ENCODE data around the gene UNC5CL. TPM values are rescaled to one million over a fixed set of nuclear protein-coding genes. Genes with fewer than 3 reads are reported as not detected.

The UNC5CL gene
- total and polyA plus RNA-seq, 2 of the 8 experiments (the other 6 are each of a cell fraction or from before 2014, with no cell fraction given), result 1.3 to 1.7 TPM

GRCh38 chr6:40977695-40978094, 61.3 kb downstream of the UNC5CL start:
- Histone ChIP-seq H3K36me3 (ENCODE audit: control insufficient read depth in 2 of 4, insufficient read depth in 4 of 4, low read length in 3 of 4) (no peaks in the 10 kb centered on the region), H3K27ac (ENCODE audit: low read depth, low read length) (no peak overlapping the region), H3K4me2 (ENCODE audit: insufficient read depth in 1 of 2, low read depth in 2 of 2, low read length in 2 of 2) (no peak overlapping the region), H3K9me3 (ENCODE audit: insufficient read depth in 2 of 2, low read depth in 1 of 2, low read length in 1 of 2) (no peaks in the 10 kb centered on the region), H3K27me3 (replicated peaks in 1 of 4; ENCODE audit: control insufficient read depth in 3 of 4, extremely low read depth in 1 of 4, insufficient read depth in 3 of 4, low read length in 3 of 4) (no peaks in the 10 kb centered on the region), H3K4ac (replicated peaks; ENCODE audit: insufficient read length, low read depth, low read length) (no peak overlapping the region), H3K9ac (replicated peaks in 1 of 4; ENCODE audit: extremely low read depth in 1 of 4, low read depth in 3 of 4, low read length in 3 of 4) (no peak overlapping the region), H2BK120ac (replicated peaks; ENCODE audit: low read depth, low read length) (no peak overlapping the region), H2BK5ac (ENCODE audit: low read depth, low read length) (no peak overlapping the region), H2BK15ac (ENCODE audit: low read length) (no peak overlapping the region), H3K56ac (replicated peaks; ENCODE audit: insufficient read length, low read depth, low read length) (no peak overlapping the region), H3K18ac (ENCODE audit: extremely low read depth, low read length) (no peak overlapping the region), H3K14ac (ENCODE audit: insufficient read length) (no peak overlapping the region), H2AFZ (ENCODE audit: low read length) (no peak overlapping the region), H2AK5ac (ENCODE audit: low read depth, low read length) (no peak overlapping the region), H3K4me3 (ENCODE audit: extremely low read depth in 1 of 4, insufficient read depth in 2 of 4, low read depth in 3 of 4, low read length in 4 of 4) (no peak overlapping the region), H3K79me2 (ENCODE audit: control insufficient read depth in 1 of 2, insufficient read depth in 2 of 2, low read length in 2 of 2) (no peaks in the 10 kb centered on the region), H2BK12ac (ENCODE audit: low read depth, low read length) (no peak overlapping the region), H4K8ac (ENCODE audit: extremely low read depth, insufficient read depth, low read length) (no peak overlapping the region), H3K79me1 (ENCODE audit: low read depth, low read length) (no peaks in the 10 kb centered on the region), H4K20me1 (replicated peaks in 1 of 2; ENCODE audit: control insufficient read depth in 1 of 2, insufficient read depth in 2 of 2, low read length in 2 of 2) (no peaks in the 10 kb centered on the region), H3K4me1 (replicated peaks in 1 of 4; ENCODE audit: control insufficient read depth in 3 of 4, insufficient read depth in 4 of 4, low read length in 3 of 4) (peaks cover 0 to 2% (median under 1%) of the 10 kb centered on the region in 4 experiments; a peak in 3 of 7 replicates), H2BK20ac (ENCODE audit: low read length) (no peak overlapping the region), H4K5ac (ENCODE audit: insufficient read length, low read depth, low read length) (no peak overlapping the region), H4K91ac (replicated peaks; ENCODE audit: insufficient read length, low read length) (no peak overlapping the region), H3K23me2 (ENCODE audit: low read depth, low read length) (no peaks in the 10 kb centered on the region), H3K23ac (ENCODE audit: insufficient read length) (no peak overlapping the region)
- POLR2A ChIA-PET (ENCODE audit: partially characterized antibody), result interaction anchor here (0.8 kb wide), 1 partner anchor 17 kb away, joined by 3 read pairs; no protein-coding TSS in a partner anchor
- no peak for FAIRE-seq
- 87% methylated on average over 2 of the region's 2 CpGs; no CpG with 5 or more reads in 1 of the 2 experiments for WGBS, 2 experiments (ENCODE audit: extremely low coverage in 1 of 2, insufficient coverage in 1 of 2, insufficient read length in 1 of 2, insufficient replicate concordance in 2 of 2, low coverage in 1 of 2, low lambda C conversion rate in 2 of 2, missing lambda C conversion rate in 1 of 2)
- CTCF ChIA-PET (ENCODE audit: partially characterized antibody), result interaction anchor here (0.7 to 0.8 kb wide), 2 partner anchors 144 to 213 kb away, joined by 3 to 4 read pairs; no protein-coding TSS in a partner anchor
- no peak for DNase-seq (ENCODE audit: low read depth in 1 of 2, low spot score in 2 of 2)
- TF ChIP-seq HDAC6 (IDR thresholded peaks at IDR 0.05; ENCODE audit: low read depth, low read length) (no peak), BCL11A (IDR thresholded peaks at IDR 0.05; ENCODE audit: low read depth in 2 of 2, low read length in 2 of 2) (no peak), EGR1 (IDR thresholded peaks at IDR 0.05; ENCODE audit: borderline replicate concordance, low read depth, low read length) (no peak), TBP (IDR thresholded peaks at IDR 0.05; ENCODE audit: low read depth, low read length) (no peak), TAF1 (IDR thresholded peaks at IDR 0.05; ENCODE audit: low read depth, low read length) (no peak), BACH1 (IDR thresholded peaks at IDR 0.05; ENCODE audit: low read length) (no peak), HDAC2 (IDR thresholded peaks at IDR 0.05; ENCODE audit: borderline replicate concordance in 1 of 2, low read depth in 2 of 2, low read length in 2 of 2) (no peak), TEAD4 (IDR thresholded peaks at IDR 0.05; ENCODE audit: low read depth, low read length) (no peak), NANOG (IDR thresholded peaks at IDR 0.05; ENCODE audit: insufficient read depth, low read depth, low read length, poor library complexity, severe bottlenecking) (no peak), SIRT6 (IDR thresholded peaks at IDR 0.05; ENCODE audit: low read length) (no peak), POLR2AphosphoS5 (IDR thresholded peaks at IDR 0.05; ENCODE audit: low read depth, low read length) (no peak), USF2 (IDR thresholded peaks at IDR 0.05; ENCODE audit: low read length) (no peak), ASH2L (IDR thresholded peaks at IDR 0.05; ENCODE audit: low read length) (no peak), GTF2F1 (IDR thresholded peaks at IDR 0.05; ENCODE audit: borderline replicate concordance, low read depth, low read length) (no peak)

Data from H1 (cell line).